ENCODE data around the gene JUNB.

JUNB gene

DNA sequence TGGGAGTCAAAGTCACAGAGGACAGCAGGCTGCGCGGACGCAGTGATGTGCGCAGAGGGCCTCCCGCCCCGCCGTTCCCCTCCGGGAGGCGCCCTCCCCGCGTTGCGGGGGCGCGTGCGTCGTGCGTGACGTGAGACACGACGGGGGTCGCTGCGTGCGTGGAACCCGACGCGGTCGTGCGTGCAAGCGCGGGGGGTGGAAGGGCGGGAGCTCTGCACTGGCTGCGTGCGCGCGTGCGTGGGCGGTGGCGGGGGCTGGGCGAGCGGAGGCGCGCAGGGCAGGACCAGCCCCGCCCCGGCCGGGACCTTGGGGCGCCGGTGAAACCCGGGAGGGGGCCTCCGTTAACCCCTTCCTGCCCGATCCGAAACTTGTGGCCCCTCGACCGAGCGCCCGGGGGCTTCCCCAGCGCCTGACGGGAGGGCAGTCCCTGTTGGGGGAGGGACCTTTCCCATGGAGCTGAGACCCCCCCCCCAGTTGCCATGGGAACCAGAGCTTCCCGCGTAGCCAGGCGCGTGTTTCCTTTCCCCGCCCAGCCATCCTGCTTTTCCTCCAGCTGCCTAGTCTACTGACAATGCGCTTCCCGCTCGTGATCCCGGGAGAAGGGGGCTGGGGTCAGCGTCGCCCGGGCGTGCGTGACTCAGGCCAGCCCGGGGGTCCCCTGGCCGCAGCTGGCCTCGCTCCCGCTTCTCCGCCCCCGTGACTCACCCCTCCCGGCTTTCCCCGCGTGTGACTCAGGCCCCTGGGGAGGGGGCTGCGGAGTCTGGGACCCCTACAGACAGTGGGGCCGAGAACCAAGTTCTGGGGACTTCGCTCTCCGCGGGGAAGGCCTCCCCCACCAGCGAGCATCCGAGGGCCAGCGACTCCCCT is 8.6 kb upstream of the JUNB start:
- no peak for TF ChIP-seq ZNF565 (CRISPR knock-in tag; conservative IDR thresholded peaks at IDR 0.05; ENCODE audit: low read depth)
- peak; percentile 75; the same call in 1 of the 2 replicates for TF ChIP-seq ZC3H10 (CRISPR knock-in tag; IDR thresholded peaks at IDR 0.05)
- TF ChIP-seq ZFP3 (CRISPR knock-in tag; IDR thresholded peaks at IDR 0.05) = peak; percentile 50; the same call in 1 of the 2 replicates
- TF ChIP-seq ZFP30 (CRISPR knock-in tag; IDR thresholded peaks at IDR 0.05) = no peak
- TF ChIP-seq, protein P1, sequence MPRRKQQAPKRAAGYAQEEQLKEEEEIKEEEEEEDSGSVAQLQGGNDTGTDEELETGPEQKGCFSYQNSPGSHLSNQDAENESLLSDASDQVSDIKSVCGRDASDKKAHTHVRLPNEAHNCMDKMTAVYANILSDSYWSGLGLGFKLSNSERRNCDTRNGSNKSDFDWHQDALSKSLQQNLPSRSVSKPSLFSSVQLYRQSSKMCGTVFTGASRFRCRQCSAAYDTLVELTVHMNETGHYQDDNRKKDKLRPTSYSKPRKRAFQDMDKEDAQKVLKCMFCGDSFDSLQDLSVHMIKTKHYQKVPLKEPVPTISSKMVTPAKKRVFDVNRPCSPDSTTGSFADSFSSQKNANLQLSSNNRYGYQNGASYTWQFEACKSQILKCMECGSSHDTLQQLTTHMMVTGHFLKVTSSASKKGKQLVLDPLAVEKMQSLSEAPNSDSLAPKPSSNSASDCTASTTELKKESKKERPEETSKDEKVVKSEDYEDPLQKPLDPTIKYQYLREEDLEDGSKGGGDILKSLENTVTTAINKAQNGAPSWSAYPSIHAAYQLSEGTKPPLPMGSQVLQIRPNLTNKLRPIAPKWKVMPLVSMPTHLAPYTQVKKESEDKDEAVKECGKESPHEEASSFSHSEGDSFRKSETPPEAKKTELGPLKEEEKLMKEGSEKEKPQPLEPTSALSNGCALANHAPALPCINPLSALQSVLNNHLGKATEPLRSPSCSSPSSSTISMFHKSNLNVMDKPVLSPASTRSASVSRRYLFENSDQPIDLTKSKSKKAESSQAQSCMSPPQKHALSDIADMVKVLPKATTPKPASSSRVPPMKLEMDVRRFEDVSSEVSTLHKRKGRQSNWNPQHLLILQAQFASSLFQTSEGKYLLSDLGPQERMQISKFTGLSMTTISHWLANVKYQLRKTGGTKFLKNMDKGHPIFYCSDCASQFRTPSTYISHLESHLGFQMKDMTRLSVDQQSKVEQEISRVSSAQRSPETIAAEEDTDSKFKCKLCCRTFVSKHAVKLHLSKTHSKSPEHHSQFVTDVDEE (CRISPR knock-in tag; IDR thresholded peaks at IDR 0.05) = peak; percentile 94
- peak; percentile 48; the same call in 1 of the 2 replicates for TF ChIP-seq SNAI2 (CRISPR knock-in tag; IDR thresholded peaks at IDR 0.05)
- TF ChIP-seq ESRRG (CRISPR knock-in tag; IDR thresholded peaks at IDR 0.05) = no peak
- TF ChIP-seq CSDC2 (CRISPR knock-in tag; IDR thresholded peaks at IDR 0.05) = no peak
- no peak for TF ChIP-seq ZNF8 (CRISPR knock-in tag; IDR thresholded peaks at IDR 0.05)
- TF ChIP-seq TCF4 (CRISPR knock-in tag; IDR thresholded peaks at IDR 0.05; ENCODE audit: borderline replicate concordance) = no peak
- TF ChIP-seq GLIS3 (CRISPR knock-in tag; IDR thresholded peaks at IDR 0.05) = no peak
- TF ChIP-seq PPARA (CRISPR knock-in tag; IDR thresholded peaks at IDR 0.05; ENCODE audit: borderline replicate concordance) = no peak
- TF ChIP-seq ZNF70 (CRISPR knock-in tag; IDR thresholded peaks at IDR 0.05) = no peak
- no peak for TF ChIP-seq ISL1 (CRISPR knock-in tag; IDR thresholded peaks at IDR 0.05)
- TF ChIP-seq BACH2 (CRISPR knock-in tag; IDR thresholded peaks at IDR 0.05; ENCODE audit: borderline replicate concordance) = no peak
- no peak for TF ChIP-seq OSR1 (CRISPR knock-in tag; IDR thresholded peaks at IDR 0.05)
- TF ChIP-seq, protein P2, sequence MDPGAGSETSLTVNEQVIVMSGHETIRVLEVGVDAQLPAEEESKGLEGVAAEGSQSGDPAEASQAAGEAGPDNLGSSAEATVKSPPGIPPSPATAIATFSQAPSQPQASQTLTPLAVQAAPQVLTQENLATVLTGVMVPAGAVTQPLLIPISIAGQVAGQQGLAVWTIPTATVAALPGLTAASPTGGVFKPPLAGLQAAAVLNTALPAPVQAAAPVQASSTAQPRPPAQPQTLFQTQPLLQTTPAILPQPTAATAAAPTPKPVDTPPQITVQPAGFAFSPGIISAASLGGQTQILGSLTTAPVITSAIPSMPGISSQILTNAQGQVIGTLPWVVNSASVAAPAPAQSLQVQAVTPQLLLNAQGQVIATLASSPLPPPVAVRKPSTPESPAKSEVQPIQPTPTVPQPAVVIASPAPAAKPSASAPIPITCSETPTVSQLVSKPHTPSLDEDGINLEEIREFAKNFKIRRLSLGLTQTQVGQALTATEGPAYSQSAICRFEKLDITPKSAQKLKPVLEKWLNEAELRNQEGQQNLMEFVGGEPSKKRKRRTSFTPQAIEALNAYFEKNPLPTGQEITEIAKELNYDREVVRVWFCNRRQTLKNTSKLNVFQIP (CRISPR knock-in tag; IDR thresholded peaks at IDR 0.05; ENCODE audit: borderline replicate concordance, low read depth) = no peak
- no peak; the same call in 1 of the 2 replicates for TF ChIP-seq TOX (CRISPR knock-in tag; IDR thresholded peaks at IDR 0.05; ENCODE audit: borderline replicate concordance)
- TF ChIP-seq, protein P3, sequence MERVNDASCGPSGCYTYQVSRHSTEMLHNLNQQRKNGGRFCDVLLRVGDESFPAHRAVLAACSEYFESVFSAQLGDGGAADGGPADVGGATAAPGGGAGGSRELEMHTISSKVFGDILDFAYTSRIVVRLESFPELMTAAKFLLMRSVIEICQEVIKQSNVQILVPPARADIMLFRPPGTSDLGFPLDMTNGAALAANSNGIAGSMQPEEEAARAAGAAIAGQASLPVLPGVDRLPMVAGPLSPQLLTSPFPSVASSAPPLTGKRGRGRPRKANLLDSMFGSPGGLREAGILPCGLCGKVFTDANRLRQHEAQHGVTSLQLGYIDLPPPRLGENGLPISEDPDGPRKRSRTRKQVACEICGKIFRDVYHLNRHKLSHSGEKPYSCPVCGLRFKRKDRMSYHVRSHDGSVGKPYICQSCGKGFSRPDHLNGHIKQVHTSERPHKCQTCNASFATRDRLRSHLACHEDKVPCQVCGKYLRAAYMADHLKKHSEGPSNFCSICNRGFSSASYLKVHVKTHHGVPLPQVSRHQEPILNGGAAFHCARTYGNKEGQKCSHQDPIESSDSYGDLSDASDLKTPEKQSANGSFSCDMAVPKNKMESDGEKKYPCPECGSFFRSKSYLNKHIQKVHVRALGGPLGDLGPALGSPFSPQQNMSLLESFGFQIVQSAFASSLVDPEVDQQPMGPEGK (CRISPR knock-in tag; IDR thresholded peaks at IDR 0.05; ENCODE audit: borderline replicate concordance) = peak; percentile 98
- ATAC-seq = peak; percentile 44

DNA sequence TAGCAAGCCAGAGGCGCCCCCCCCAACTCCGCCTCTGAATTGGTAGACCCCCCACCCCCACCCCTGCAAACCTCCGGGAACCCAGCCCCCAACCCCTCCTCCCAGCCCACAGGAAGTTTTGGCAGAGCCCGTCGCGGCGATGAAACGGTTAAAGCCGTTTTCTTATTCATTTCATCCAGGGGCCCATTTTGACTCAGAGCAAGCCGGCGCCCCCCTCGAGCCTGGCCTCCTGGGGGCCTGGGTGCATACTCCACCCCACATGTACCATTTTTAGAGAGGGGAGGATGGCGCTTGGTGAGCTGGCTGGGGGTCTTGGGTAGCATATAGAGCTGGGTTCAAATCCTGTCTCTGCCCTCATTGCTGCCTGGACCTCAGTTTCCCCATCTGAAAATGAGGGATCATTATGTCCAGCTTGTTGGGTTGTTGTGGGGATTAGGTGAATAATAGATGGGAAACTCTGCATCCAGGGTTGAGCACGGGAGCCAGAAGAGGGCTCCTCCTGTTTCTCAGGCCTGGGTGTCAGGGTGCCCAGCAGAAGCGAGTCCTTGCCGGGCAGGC is 7.9 kb upstream of the JUNB start:
- TF ChIP-seq ZFP30 (CRISPR knock-in tag; IDR thresholded peaks at IDR 0.05) (no peak), ZNF565 (CRISPR knock-in tag; conservative IDR thresholded peaks at IDR 0.05; ENCODE audit: low read depth) (no peak)
- no peak for ATAC-seq

DNA sequence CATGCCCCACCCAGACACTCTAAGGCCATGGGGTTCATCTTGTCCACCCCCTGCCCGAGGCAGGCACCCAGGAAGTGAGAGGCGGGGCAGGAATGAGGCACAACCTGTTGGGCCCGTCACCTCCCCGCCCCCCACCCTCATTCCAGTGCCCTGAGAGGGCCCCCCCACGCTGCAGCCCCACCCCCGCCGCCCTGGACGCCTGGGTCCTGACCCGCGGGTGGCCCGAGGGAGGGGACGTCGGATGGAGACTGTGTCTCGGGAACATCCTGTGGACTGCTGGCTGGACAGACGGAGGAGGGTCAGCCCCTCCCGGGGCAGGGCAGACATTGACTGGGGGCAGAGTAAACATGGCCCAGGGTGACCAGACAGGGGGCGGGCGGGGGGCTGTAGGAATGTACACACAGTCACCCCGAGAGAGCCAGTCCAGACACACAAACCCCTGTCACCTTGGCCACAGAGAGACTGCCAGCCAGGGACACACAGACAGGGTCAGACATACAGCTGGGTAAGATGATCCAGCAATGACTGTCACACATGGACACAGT is 7.4 kb upstream of the JUNB start:
- ATAC-seq = no peak
- TF ChIP-seq ZFP3 (CRISPR knock-in tag; IDR thresholded peaks at IDR 0.05) = no peak
- TF ChIP-seq, protein P3 (CRISPR knock-in tag; IDR thresholded peaks at IDR 0.05; ENCODE audit: borderline replicate concordance) = no peak
- no peak for TF ChIP-seq TOX (CRISPR knock-in tag; IDR thresholded peaks at IDR 0.05; ENCODE audit: borderline replicate concordance)
- TF ChIP-seq ZNF70 (CRISPR knock-in tag; IDR thresholded peaks at IDR 0.05) = no peak
- TF ChIP-seq TCF4 (CRISPR knock-in tag; IDR thresholded peaks at IDR 0.05; ENCODE audit: borderline replicate concordance) = no peak
- TF ChIP-seq PPARA (CRISPR knock-in tag; IDR thresholded peaks at IDR 0.05; ENCODE audit: borderline replicate concordance) = no peak
- TF ChIP-seq, protein P4, sequence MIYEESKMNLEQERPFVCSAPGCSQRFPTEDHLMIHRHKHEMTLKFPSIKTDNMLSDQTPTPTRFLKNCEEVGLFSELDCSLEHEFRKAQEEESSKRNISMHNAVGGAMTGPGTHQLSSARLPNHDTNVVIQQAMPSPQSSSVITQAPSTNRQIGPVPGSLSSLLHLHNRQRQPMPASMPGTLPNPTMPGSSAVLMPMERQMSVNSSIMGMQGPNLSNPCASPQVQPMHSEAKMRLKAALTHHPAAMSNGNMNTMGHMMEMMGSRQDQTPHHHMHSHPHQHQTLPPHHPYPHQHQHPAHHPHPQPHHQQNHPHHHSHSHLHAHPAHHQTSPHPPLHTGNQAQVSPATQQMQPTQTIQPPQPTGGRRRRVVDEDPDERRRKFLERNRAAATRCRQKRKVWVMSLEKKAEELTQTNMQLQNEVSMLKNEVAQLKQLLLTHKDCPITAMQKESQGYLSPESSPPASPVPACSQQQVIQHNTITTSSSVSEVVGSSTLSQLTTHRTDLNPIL (CRISPR knock-in tag; IDR thresholded peaks at IDR 0.05; ENCODE audit: low read depth) = no peak
- TF ChIP-seq OSR1 (CRISPR knock-in tag; IDR thresholded peaks at IDR 0.05) = no peak
- no peak for TF ChIP-seq ESRRG (CRISPR knock-in tag; IDR thresholded peaks at IDR 0.05)
- TF ChIP-seq, protein P5, sequence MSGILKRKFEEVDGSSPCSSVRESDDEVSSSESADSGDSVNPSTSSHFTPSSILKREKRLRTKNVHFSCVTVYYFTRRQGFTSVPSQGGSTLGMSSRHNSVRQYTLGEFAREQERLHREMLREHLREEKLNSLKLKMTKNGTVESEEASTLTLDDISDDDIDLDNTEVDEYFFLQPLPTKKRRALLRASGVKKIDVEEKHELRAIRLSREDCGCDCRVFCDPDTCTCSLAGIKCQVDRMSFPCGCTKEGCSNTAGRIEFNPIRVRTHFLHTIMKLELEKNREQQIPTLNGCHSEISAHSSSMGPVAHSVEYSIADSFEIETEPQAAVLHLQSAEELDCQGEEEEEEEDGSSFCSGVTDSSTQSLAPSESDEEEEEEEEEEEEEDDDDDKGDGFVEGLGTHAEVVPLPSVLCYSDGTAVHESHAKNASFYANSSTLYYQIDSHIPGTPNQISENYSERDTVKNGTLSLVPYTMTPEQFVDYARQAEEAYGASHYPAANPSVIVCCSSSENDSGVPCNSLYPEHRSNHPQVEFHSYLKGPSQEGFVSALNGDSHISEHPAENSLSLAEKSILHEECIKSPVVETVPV (CRISPR knock-in tag; IDR thresholded peaks at IDR 0.05) = no peak
- no peak for TF ChIP-seq ZC3H10 (CRISPR knock-in tag; IDR thresholded peaks at IDR 0.05)
- TF ChIP-seq, protein P2 (CRISPR knock-in tag; IDR thresholded peaks at IDR 0.05; ENCODE audit: borderline replicate concordance, low read depth) = no peak
